ENCODE data around the gene UNC80.

UNC80 gene

GRCh38 chr2:209973328-209973727, 201.7 kb downstream of the UNC80 start:
- no peak for DNase-seq (ENCODE audit: low read depth)

GRCh38 chr2:209974576-209974975, 202.9 kb downstream of the UNC80 start:
- DNase-seq (ENCODE audit: low read depth) = no peak

GRCh38 chr2:209976698-209977385, 205.2 kb downstream of the UNC80 start:
- DNase-seq (ENCODE audit: low read depth) = no peak

- DNase-seq (ENCODE audit: low read depth) = no peak
Measured at GRCh38 chr2:209977386-209978239, 206.0 kb downstream of the UNC80 start.

GRCh38 chr2:209984291-209984690, 212.7 kb downstream of the UNC80 start:
- no peak for DNase-seq (ENCODE audit: low read depth)

GRCh38 chr2:209985874-209986273, 214.2 kb downstream of the UNC80 start:
- DNase-seq (ENCODE audit: low read depth) = no peak

GRCh38 chr2:209986415-209986814, 214.8 kb downstream of the UNC80 start:
- DNase-seq (ENCODE audit: low read depth) = no peak

- no peak for DNase-seq (ENCODE audit: low read depth)
Measured at GRCh38 chr2:209988010-209988409, 216.4 kb downstream of the UNC80 start.

GRCh38 chr2:209990838-209991237, 219.2 kb downstream of the UNC80 start:
- DNase-seq (ENCODE audit: low read depth) = no peak

GRCh38 chr2:209993968-209994367, 222.3 kb downstream of the UNC80 start:
- no peak for DNase-seq (ENCODE audit: low read depth)

GRCh38 chr2:209998596-209998995, 227.0 kb downstream of the UNC80 start:
- DNase-seq (ENCODE audit: low read depth) = no peak

- no peak for DNase-seq (ENCODE audit: low read depth)
Measured at GRCh38 chr2:210000464-210001324, 229.1 kb downstream of the UNC80 start.

- DNase-seq (ENCODE audit: low read depth) = peak; percentile 57
Measured at GRCh38 chr2:210002158-210003157, 230.8 kb downstream of the UNC80 start, which contains the start of gene RPE. Gene RPE (plus strand): TSS chr2:210002638. CDS start chr2:210002662, 24 bp downstream.

- peak; percentile 15 for DNase-seq (ENCODE audit: low read depth)
Measured at GRCh38 chr2:210003359-210003758, 231.7 kb downstream of the UNC80 start.

GRCh38 chr2:210004881-210005280, 233.2 kb downstream of the UNC80 start:
- no peak for DNase-seq (ENCODE audit: low read depth)

GRCh38 chr2:210007895-210008294, 236.3 kb downstream of the UNC80 start:
- no peak for DNase-seq (ENCODE audit: low read depth)

GRCh38 chr2:210009126-210009525, 237.5 kb downstream of the UNC80 start:
- no peak for DNase-seq (ENCODE audit: low read depth)

- no peak for DNase-seq (ENCODE audit: low read depth)
Measured at GRCh38 chr2:210009896-210010295, 238.3 kb downstream of the UNC80 start.

- DNase-seq (ENCODE audit: low read depth) = no peak
Measured at GRCh38 chr2:210020138-210020537, 248.5 kb downstream of the UNC80 start.

GRCh38 chr2:210022824-210023223, 251.2 kb downstream of the UNC80 start:
- DNase-seq (ENCODE audit: low read depth) = no peak

GRCh38 chr2:210027608-210028007, 256.0 kb downstream of the UNC80 start:
- DNase-seq (ENCODE audit: low read depth) = no peak
